GM12878 (cell line): ENCODE data around the gene KIF26A. TPM values are rescaled to one million over a fixed set of nuclear protein-coding genes. Genes with fewer than 3 reads are reported as not detected.

Experiments used
- ATAC-seq: fragments of 200-7000 bp; cut with Tn5 transposase; 3 replicates; pipeline ENCODE4 v1.9.1; 2020; ENCODE audit warnings: mild to moderate bottlenecking, moderate library complexity
- BruUV-seq: library from RNA; stranded (reverse); fragments of 400-500 nt; replicated peaks from 2 replicates; lab custom pipeline; 2021; lab: Mats Ljungman, UMichigan
- CTCF ChIA-PET: fragments of 300-600 bp; sonication (Branson Sonifier 250); formaldehyde crosslinking; extraction: SDS; loops from one replicate; lab custom pipeline; 2021; ENCODE audit warnings: inconsistent platforms; lab: Yijun Ruan, JAX
- POLR2A ChIA-PET: fragments of 350-600 bp; formaldehyde crosslinking; extraction: SDS; loops from one replicate; lab custom pipeline; 2021; ENCODE audit warnings: inconsistent platforms; lab: Charles Lee
- RAD21 ChIA-PET: fragments of 300-600 bp; sonication (Branson Sonifier 250); formaldehyde crosslinking; loops from one replicate; lab custom pipeline; 2023; ENCODE audit warnings: antibody characterized with exemption; ENCODE audit not compliant: unreplicated experiment; lab: Charles Lee
- SMC1A ChIA-PET: fragments of 300-600 bp; sonication (Branson Sonifier 250); formaldehyde crosslinking; loops from one replicate; lab custom pipeline; 2023; ENCODE audit not compliant: unreplicated experiment, uncharacterized antibody; lab: Charles Lee
- DNase-seq: peaks from one replicate; pipeline ENCODE4 v3.0.0-alpha.2; 2011; ENCODE audit warnings: low read depth, low spot score
- FAIRE-seq: peaks from 3 replicates; lab custom pipeline; 2011; peaks lifted over from hg19 to GRCh38; lab: Jason Lieb, UNC
- H2AFZ ChIP-seq: 2 replicates; pipeline ENCODE4 v1.6.0; 2011; ENCODE audit warnings: low read depth, low read length, control low read depth; ENCODE audit not compliant: control insufficient read depth
- H3K27ac ChIP-seq: 2 replicates; pipeline ENCODE4 v1.5.1; 2011; ENCODE audit warnings: control low read depth; ENCODE audit not compliant: control insufficient read depth, insufficient read depth
- H3K27me3 ChIP-seq, 2 experiments: replicated peaks in 1 of 2; 2 replicates each; pipeline versions ENCODE4 v1.6.0 to v1.6.1; 2011; ENCODE audit warnings: low read length in 1 of 2; ENCODE audit not compliant: control insufficient read depth in 2 of 2, insufficient read depth in 2 of 2
- H3K36me3 ChIP-seq, 2 experiments: 2 replicates each; pipeline ENCODE4 v1.5.1; 2011; ENCODE audit warnings: low read length in 1 of 2; ENCODE audit not compliant: control insufficient read depth in 2 of 2, insufficient read depth in 2 of 2
- H3K4me1 ChIP-seq: 2 replicates; pipeline ENCODE4 v1.6.1; 2011; ENCODE audit warnings: mild to moderate bottlenecking, low read length, moderate library complexity, mixed read lengths; ENCODE audit not compliant: control insufficient read depth, insufficient read depth
- H3K4me2 ChIP-seq: 2 replicates; pipeline ENCODE4 v1.6.0; 2011; ENCODE audit warnings: control low read depth; ENCODE audit not compliant: control insufficient read depth, insufficient read depth
- H3K4me3 ChIP-seq: fragments of 200-600 bp; sonication (generic); 2 replicates; pipeline ENCODE4 v1.5.1; 2016
- H3K79me2 ChIP-seq: 2 replicates; pipeline ENCODE4 v1.6.0; 2011; ENCODE audit warnings: low read length; ENCODE audit not compliant: control insufficient read depth, insufficient read depth
- H3K9ac ChIP-seq: 2 replicates; pipeline ENCODE4 v1.8.0; 2011; ENCODE audit warnings: low read length, control low read depth, mixed read lengths; ENCODE audit not compliant: control insufficient read depth, insufficient read depth
- H3K9me3 ChIP-seq: replicated peaks from 3 replicates; pipeline ENCODE4 v1.5.1; 2011; ENCODE audit warnings: mild to moderate bottlenecking, low read length; ENCODE audit not compliant: control insufficient read depth, insufficient read depth
- H4K20me1 ChIP-seq: 2 replicates; pipeline ENCODE4 v1.6.0; 2011; ENCODE audit not compliant: control insufficient read depth, insufficient read depth
- BMI1 ChIP-seq: fragments of 450-650 bp; IDR thresholded peaks from 2 replicates; pipeline ENCODE4 v1.6.1; 2016; ENCODE audit warnings: mild to moderate bottlenecking, moderate library complexity, borderline replicate concordance
- CHD4 ChIP-seq: fragments of 200-600 bp; sonication (generic); IDR thresholded peaks from 2 replicates; pipeline ENCODE4 v1.6.1; 2016; ENCODE audit warnings: mild to moderate bottlenecking
- KAT2A ChIP-seq: conservative IDR thresholded peaks from 2 replicates; pipeline ENCODE4 v1.6.1; 2011; ENCODE audit warnings: low read depth, low read length; ENCODE audit not compliant: control insufficient read depth
- WRNIP1 ChIP-seq: IDR thresholded peaks from 2 replicates; pipeline ENCODE4 v1.6.1; 2011; ENCODE audit warnings: low read depth, low read length, improper control_type of control experiment, borderline replicate concordance
- ZNF217 ChIP-seq: fragments of 450-650 bp; IDR thresholded peaks from 2 replicates; pipeline ENCODE4 v1.6.1; 2017; ENCODE audit warnings: antibody characterized with exemption, mild to moderate bottlenecking
- WGBS: methylation state at CpG from one replicate; pipeline ENCODE4 v1.1.6; 2016; ENCODE audit warnings: low lambda C conversion rate; ENCODE audit not compliant: insufficient replicate concordance, insufficient coverage; ENCODE audit errors: missing lambda C conversion rate; 5-methylcytosine and 5-hydroxymethylcytosine counted together
- in situ Hi-C: fragments of 300-500 bp; cut with MboI; formaldehyde crosslinking; loops from 9 replicates; pipeline ENCODE4 v1.14.3; 2018; ENCODE audit warnings: mixed read lengths
- intact Hi-C: fragments of 100-400 bp; cut with micrococcal nuclease; formaldehyde crosslinking; loops from one replicate; pipeline ENCODE4 v1.14.2; 2022; ENCODE audit not compliant: unreplicated experiment
- polyA plus RNA-seq, 11 experiments: library from polyadenylated mRNA; depleted of rRNA in 4 of 11; unstranded in 6 of 11; stranded (reverse) in 5 of 11; fragments of >200 nt; fragmentation: Nextera tagmentation in 4 of 11; fragmentation: Illumina TruSeq in 1 of 11; extraction: Ambion mirVana in 4 of 11; extraction: Trizol in 1 of 11; gene quantifications; 1 replicate in 1 of 11; 2 replicates in 10 of 11; pipeline versions ENCODE4 v1.2.1 to v1.2.3, GENCODE V29; 2011 to 2016; ENCODE audit warnings: inconsistent platforms in 2 of 11, missing spikeins in 2 of 11, low read depth in 1 of 11
- total RNA-seq, 4 experiments: library from RNA; depleted of rRNA in 3 of 4; stranded (reverse); fragments of >200 nt in 3 of 4; fragmentation: Illumina TruSeq in 1 of 4; extraction: Trizol in 1 of 4; gene quantifications; 2 replicates each; pipeline versions ENCODE4 v1.2.1 to v1.2.3, GENCODE V29; 2013 to 2021

KIF26A gene
- total and polyA plus RNA-seq, 10 of the 15 experiments (the other 5 are each of a cell fraction or from before 2014, with no cell fraction given): 0.05 TPM; not detected in 9

GRCh38 chr14:104212206-104213095 is 74.1 kb downstream of the KIF26A start (continued):
- no peak for TF ChIP-seq BMI1

GRCh38 chr14:104213301-104214034 is 75.1 kb downstream of the KIF26A start:
- Histone ChIP-seq H2AFZ (no peak overlapping the region), H3K4me2 (no peak overlapping the region), H3K36me3 (no peaks in the 10 kb centered on the region), H3K27me3 (no peaks in the 10 kb centered on the region), H3K9me3 (no peaks in the 10 kb centered on the region), H3K4me3 (no peak overlapping the region), H3K9ac (no peak overlapping the region), H3K79me2 (no peaks in the 10 kb centered on the region), H3K4me1 (no peaks in the 10 kb centered on the region), H4K20me1 (no peaks in the 10 kb centered on the region), H3K27ac (no peak overlapping the region)
- ATAC-seq: no peak
- no peak for FAIRE-seq
- intact Hi-C loops: no loop called here
- ChIA-PET SMC1A (no interaction called here), CTCF (no interaction called here), RAD21 (no interaction called here), POLR2A (no interaction called here)
- 49% methylated on average over 30 of the region's 30 CpGs for WGBS
- TF ChIP-seq KAT2A (no peak), WRNIP1 (no peak), CHD4 (no peak), ZNF217 (no peak)
- BruUV-seq: no TSS peak
- no peak for DNase-seq
- in situ Hi-C loops: no loop called here
